GM23338 (cell line): ENCODE measurements around the gene PPIP5K2. TPM values are rescaled to one million over a fixed set of nuclear protein-coding genes. Genes with fewer than 3 reads are reported as not detected.

ENCODE experiments used
- ATAC-seq: fragments of 200-7000 bp; cut with Tn5 transposase; 3 replicates; pipeline ENCODE4 v1.9.1; 2020
- DNase-seq: peaks from one replicate; pipeline ENCODE4 v3.0.0-alpha.2; 2015; ENCODE audit warnings: low spot score
- H2AFZ ChIP-seq: fragments of 200-600 bp; sonication (generic); 2 replicates; pipeline ENCODE4 v1.8.0; 2016; ENCODE audit warnings: antibody characterized with exemption, mild to moderate bottlenecking, moderate library complexity
- H3F3A ChIP-seq: fragments of 200-600 bp; sonication (generic); replicated peaks from 2 replicates; pipeline ENCODE4 v1.8.0; 2017; ENCODE audit warnings: antibody characterized with exemption, mixed run types, low read depth
- H3K27ac ChIP-seq: fragments of 200-600 bp; sonication (generic); 2 replicates; pipeline ENCODE4 v1.6.1; 2016; ENCODE audit warnings: low read depth
- H3K27me3 ChIP-seq: fragments of 200-600 bp; sonication (generic); 2 replicates; pipeline ENCODE4 v1.8.0; 2016; ENCODE audit warnings: mild to moderate bottlenecking, mixed run types, moderate library complexity; ENCODE audit not compliant: insufficient read depth
- H3K36me3 ChIP-seq: fragments of 200-600 bp; sonication (generic); 2 replicates; pipeline ENCODE4 v1.8.0; 2016; ENCODE audit warnings: mild to moderate bottlenecking; ENCODE audit not compliant: insufficient read depth
- H3K4me1 ChIP-seq: fragments of 200-600 bp; sonication (generic); 2 replicates; pipeline ENCODE4 v1.8.0; 2016; ENCODE audit warnings: mild to moderate bottlenecking, moderate library complexity; ENCODE audit not compliant: insufficient read depth
- H3K4me2 ChIP-seq: fragments of 200-600 bp; sonication (generic); 2 replicates; pipeline ENCODE4 v1.7.1; 2017; ENCODE audit warnings: mixed run types
- H3K4me3 ChIP-seq: fragments of 200-600 bp; sonication (generic); 2 replicates; pipeline ENCODE4 v1.6.1; 2016; ENCODE audit warnings: mixed run types
- H3K79me2 ChIP-seq: fragments of 200-600 bp; sonication (generic); replicated peaks from 2 replicates; pipeline ENCODE4 v1.8.0; 2017; ENCODE audit warnings: mild to moderate bottlenecking; ENCODE audit not compliant: insufficient read depth
- H3K9me2 ChIP-seq: fragments of 200-600 bp; sonication (generic); 2 replicates; pipeline ENCODE4 v1.8.0; 2017; ENCODE audit not compliant: insufficient read depth
- H4K20me1 ChIP-seq: fragments of 200-600 bp; sonication (generic); replicated peaks from 2 replicates; pipeline ENCODE4 v1.8.0; 2017; ENCODE audit warnings: mild to moderate bottlenecking; ENCODE audit not compliant: insufficient read depth
- H3K27ac Mint-ChIP-seq: 2 replicates; pipeline ENCODE4 v1.8.0; 2020; ENCODE audit warnings: inconsistent platforms, mild to moderate bottlenecking, moderate library complexity, mixed read lengths
- H3K27me3 Mint-ChIP-seq: 3 replicates; pipeline ENCODE4 v1.8.0; 2022; ENCODE audit warnings: low read depth, mild to moderate bottlenecking, moderate library complexity, mixed read lengths, inconsistent platforms; ENCODE audit not compliant: insufficient read depth, poor library complexity
- H3K36me3 Mint-ChIP-seq: 3 replicates; pipeline ENCODE4 v1.8.0; 2021; ENCODE audit warnings: low read depth, mild to moderate bottlenecking, inconsistent platforms, moderate library complexity, mixed read lengths
- H3K4me1 Mint-ChIP-seq: 3 replicates; pipeline ENCODE4 v1.8.0; 2020; ENCODE audit warnings: mild to moderate bottlenecking, inconsistent platforms, mixed read lengths
- H3K4me3 Mint-ChIP-seq: 3 replicates; pipeline ENCODE4 v1.8.0; 2021; ENCODE audit warnings: moderate library complexity, mild to moderate bottlenecking, inconsistent platforms, mixed read lengths
- H3K9me3 Mint-ChIP-seq: 3 replicates; pipeline ENCODE4 v1.8.0; 2020; ENCODE audit warnings: moderate library complexity, mild to moderate bottlenecking, inconsistent platforms, mixed read lengths
- CTCF ChIP-seq, 2 experiments: fragments of 200-600 bp in 1 of 2; sonication (generic) in 1 of 2; conservative IDR thresholded peaks; 2 replicates each; pipeline versions ENCODE4 v1.5.1 to v1.6.1; 2016 to 2017; ENCODE audit warnings: antibody characterized with exemption in 2 of 2, low read depth in 2 of 2, mild to moderate bottlenecking in 2 of 2, moderate library complexity in 1 of 2
- ETS1 ChIP-seq: IDR thresholded peaks from 2 replicates; pipeline ENCODE4 v1.6.1; 2016; ENCODE audit warnings: antibody characterized with exemption
- EZH2 ChIP-seq: fragments of 200-600 bp; sonication (generic); IDR thresholded peaks from one replicate; pipeline ENCODE4 v1.8.0; 2017; ENCODE audit warnings: antibody characterized with exemption, mild to moderate bottlenecking, low read depth; ENCODE audit not compliant: unreplicated experiment
- JUNB ChIP-seq: IDR thresholded peaks from one replicate; pipeline ENCODE4 v1.6.1; 2016; ENCODE audit warnings: antibody characterized with exemption; ENCODE audit not compliant: unreplicated experiment
- NANOG ChIP-seq: IDR thresholded peaks from 2 replicates; pipeline ENCODE4 v1.6.1; 2016; ENCODE audit warnings: antibody characterized with exemption, borderline replicate concordance
- REST ChIP-seq: IDR thresholded peaks from one replicate; pipeline ENCODE4 v1.6.1; 2018; ENCODE audit warnings: antibody characterized with exemption; ENCODE audit not compliant: unreplicated experiment
- ZNF114 ChIP-seq: fragments of 250-450 bp; sonication (Bioruptor Pico); IDR thresholded peaks from 2 replicates; pipeline ENCODE4 v1.5.0; 2020; ENCODE audit warnings: mild to moderate bottlenecking, moderate library complexity
- ZNF331 ChIP-seq: fragments of 250-450 bp; sonication (Bioruptor Pico); IDR thresholded peaks from 2 replicates; pipeline ENCODE4 v1.5.0; 2020; ENCODE audit warnings: low read depth, mild to moderate bottlenecking, moderate library complexity
- ZNF462 ChIP-seq: fragments of 250-450 bp; sonication (Bioruptor Pico); IDR thresholded peaks from 2 replicates; pipeline ENCODE4 v1.5.0; 2020; ENCODE audit warnings: mild to moderate bottlenecking, moderate library complexity
- polyA plus RNA-seq: library from polyadenylated mRNA; unstranded; fragments of >200 nt; fragmentation: Nextera tagmentation; extraction: Ambion mirVana; gene quantifications from 2 replicates; pipeline ENCODE4 v1.2.1, GENCODE V29; 2016
- total RNA-seq: library from RNA; depleted of rRNA; stranded (reverse); fragments of >200 nt; shearing (Covaris generic); gene quantifications from 2 replicates; pipeline ENCODE4 v1.2.3, GENCODE V29; 2014

PPIP5K2 gene
- total and polyA plus RNA-seq, 2 experiments from 2014 or later: 41.7 to 45.4 TPM

- H3K9me2 ChIP-seq: no peaks in the 10 kb centered on the region
- H3K4me2 ChIP-seq: no peak overlapping the region
- H3K4me1 Mint-ChIP-seq: peaks cover 20% of the 10 kb centered on the region
- no peaks in the 10 kb centered on the region for H4K20me1 ChIP-seq
- no peak for TF ChIP-seq JUNB
- no peaks in the 10 kb centered on the region for H3K36me3 ChIP-seq
- DNase-seq (no peak), ATAC-seq (no peak)
- H3K36me3 Mint-ChIP-seq: 0 out of 3 replicates have a peak, but pooled peaks cover 2% of the 10 kb centered on the region
- H3K27ac ChIP-seq: no peak overlapping the region
- no peaks in the 10 kb centered on the region for H3K9me3 Mint-ChIP-seq
- H3K4me1 ChIP-seq: peaks cover 19% of the 10 kb centered on the region
- H3K27ac Mint-ChIP-seq: peak overlapping the region; percentile 79
- H3K27me3 ChIP-seq: no peaks in the 10 kb centered on the region
- no peaks in the 10 kb centered on the region for H3K27me3 Mint-ChIP-seq
- no peaks in the 10 kb centered on the region for H3F3A ChIP-seq
- H3K79me2 ChIP-seq: peaks cover 21% of the 10 kb centered on the region
- H2AFZ ChIP-seq: no peak overlapping the region
- H3K4me3 Mint-ChIP-seq: no peak overlapping the region
- H3K4me3 ChIP-seq: no peak overlapping the region
Measured at GRCh38 chr5:103110403-103110802, 9.7 kb upstream of the PPIP5K2 start.

- Histone ChIP-seq H3K36me3 (no peaks in the 10 kb centered on the region), H3K4me2 (no peak overlapping the region), H3K79me2 (peaks cover 31% of the 10 kb centered on the region), H3F3A (no peaks in the 10 kb centered on the region), H2AFZ (no peak overlapping the region), H3K27me3 (no peaks in the 10 kb centered on the region), H4K20me1 (no peaks in the 10 kb centered on the region), H3K27ac (peak overlapping the region; percentile 28; the same call in 1 of the 2 replicates), H3K4me3 (no peak overlapping the region), H3K4me1 (peaks cover 19% of the 10 kb centered on the region), H3K9me2 (no peaks in the 10 kb centered on the region)
- DNase-seq (no peak), ATAC-seq (no peak)
- no peak overlapping the region for H3K4me3 Mint-ChIP-seq
- 0 out of 3 replicates have a peak, but pooled peaks cover 2% of the 10 kb centered on the region for H3K36me3 Mint-ChIP-seq
- H3K4me1 Mint-ChIP-seq: peaks cover 20% of the 10 kb centered on the region
- H3K9me3 Mint-ChIP-seq: no peaks in the 10 kb centered on the region
- peak overlapping the region; percentile 79; the same call in 1 of the 2 replicates for H3K27ac Mint-ChIP-seq
- H3K27me3 Mint-ChIP-seq: no peaks in the 10 kb centered on the region
- no peak for TF ChIP-seq CTCF (conservative IDR thresholded peaks at IDR 0.05; ENCODE audit: low read depth in 2 of 2)
- TF ChIP-seq EZH2: no peak
- no peak for TF ChIP-seq ETS1
- TF ChIP-seq ZNF114: no peak
- no peak for TF ChIP-seq ZNF331
- no peak for TF ChIP-seq ZNF462
- TF ChIP-seq NANOG: no peak
- TF ChIP-seq REST: no peak
Measured at GRCh38 chr5:103111468-103111867, 8.6 kb upstream of the PPIP5K2 start.
